HCT116 (cell line): ENCODE measurements around the gene NHERF2. TPM values are rescaled to one million over a fixed set of nuclear protein-coding genes. Genes with fewer than 3 reads are reported as not detected.

Experiments used
- ATAC-seq: fragments of 200-7000 bp; cut with Tn5 transposase; 2 replicates; pipeline ENCODE4 v1.9.1; 2020; ENCODE audit warnings: mild to moderate bottlenecking, moderate library complexity
- BruUV-seq: library from RNA; stranded (reverse); fragments of 400-500 nt; replicated peaks from 2 replicates; lab custom pipeline; 2021; lab: Mats Ljungman, UMichigan
- CTCF ChIA-PET: fragments of 300-600 bp; sonication (Branson Sonifier 250); formaldehyde crosslinking; loops from one replicate; lab custom pipeline; 2021; ENCODE audit warnings: antibody characterized with exemption; lab: Charles Lee
- POLR2A ChIA-PET: fragments of 300-600, 350-600 bp; sonication (Branson Sonifier 250); formaldehyde crosslinking; loops from one replicate; lab custom pipeline; 2021; ENCODE audit warnings: antibody characterized with exemption; lab: Charles Lee
- RAD21 ChIA-PET, 2 experiments: fragments of 300-600 bp; sonication (Branson Sonifier 250); formaldehyde crosslinking; loops; one replicate each; lab custom pipeline; 2023; ENCODE audit warnings: low total read pairs in 2 of 2; ENCODE audit not compliant: uncharacterized antibody in 2 of 2, unreplicated experiment in 2 of 2, low non-redundant PET in 1 of 2; lab: Charles Lee
- DNase-seq: peaks from one replicate; pipeline ENCODE4 v3.0.0-alpha.2; 2010; ENCODE audit warnings: low read depth, low spot score
- H2AFZ ChIP-seq: fragments of 200-600 bp; shearing (Covaris generic), sonication (generic); 2 replicates; pipeline ENCODE4 v1.6.1; 2017; ENCODE audit warnings: low read depth, mixed run types, mixed read lengths, antibody characterized with exemption, low read length; ENCODE audit not compliant: poor library complexity, severe bottlenecking
- H3K27ac ChIP-seq: 2 replicates; pipeline ENCODE4 v1.5.1; 2012; ENCODE audit warnings: low read depth, low read length
- H3K27me3 ChIP-seq: fragments of 200-600 bp; sonication (generic); 2 replicates; pipeline ENCODE4 v1.6.1; 2016; ENCODE audit warnings: mixed run types, low read length, mixed read lengths; ENCODE audit not compliant: insufficient read depth
- H3K36me3 ChIP-seq, 2 experiments: fragments of 200-500 bp in 1 of 2; fragments of 200-600 bp in 1 of 2; sonication (Bioruptor generic) in 1 of 2; sonication (generic) in 1 of 2; 2 replicates each; pipeline versions ENCODE4 v1.5.1 to v1.6.1; 2014 to 2016; ENCODE audit warnings: low read length in 2 of 2, inconsistent platforms in 1 of 2, mixed read lengths in 1 of 2, mixed run types in 1 of 2; ENCODE audit not compliant: insufficient read depth in 2 of 2, control insufficient read depth in 1 of 2
- H3K4me1 ChIP-seq, 2 experiments: fragments of 200-600 bp in 1 of 2; sonication (generic) in 1 of 2; 2 replicates each; pipeline versions ENCODE4 v1.5.1 to v1.6.1; 2012 to 2017; ENCODE audit warnings: low read length in 2 of 2, inconsistent platforms in 1 of 2, mild to moderate bottlenecking in 1 of 2, mixed read lengths in 1 of 2, mixed run types in 1 of 2, moderate library complexity in 1 of 2; ENCODE audit not compliant: insufficient read depth in 2 of 2, control insufficient read depth in 1 of 2
- H3K4me2 ChIP-seq: fragments of 200-600 bp; sonication (generic); 2 replicates; pipeline ENCODE4 v1.6.1; 2017; ENCODE audit warnings: mixed run types, low read length, mixed read lengths
- H3K4me3 ChIP-seq, 2 experiments: fragments of 200-600 bp in 1 of 2; sonication (generic) in 1 of 2; replicated peaks in 1 of 2; 2 replicates each; pipeline ENCODE4 v1.5.1; 2011 to 2016; ENCODE audit warnings: low read length in 2 of 2, control low read depth in 1 of 2, low read depth in 1 of 2, mild to moderate bottlenecking in 1 of 2, mixed read lengths in 1 of 2, mixed run types in 1 of 2
- H3K79me2 ChIP-seq: fragments of 200-600 bp; sonication (generic); 2 replicates; pipeline ENCODE4 v1.6.1; 2017; ENCODE audit warnings: mild to moderate bottlenecking, mixed run types, low read length, moderate library complexity, mixed read lengths; ENCODE audit not compliant: insufficient read depth
- H3K9ac ChIP-seq: fragments of 200-600 bp; sonication (generic); 2 replicates; pipeline ENCODE4 v1.6.1; 2016; ENCODE audit warnings: low read length, mixed read lengths
- H3K9me2 ChIP-seq: fragments of 200-600 bp; sonication (generic), shearing (Covaris generic); 2 replicates; pipeline ENCODE4 v1.6.1; 2017; ENCODE audit warnings: mixed run types, mild to moderate bottlenecking, moderate library complexity; ENCODE audit not compliant: insufficient read depth
- H3K9me3 ChIP-seq, 2 experiments: fragments of 200-500 bp in 1 of 2; fragments of 200-600 bp in 1 of 2; sonication (Bioruptor generic) in 1 of 2; sonication (generic) in 1 of 2; 2 replicates each; pipeline ENCODE4 v1.6.1; 2014 to 2017; ENCODE audit warnings: low read length in 2 of 2, mixed read lengths in 2 of 2, inconsistent platforms in 1 of 2, low read depth in 1 of 2, mild to moderate bottlenecking in 1 of 2, mixed run types in 1 of 2, moderate library complexity in 1 of 2; ENCODE audit not compliant: control insufficient read depth in 1 of 2, insufficient read depth in 1 of 2
- H4K20me1 ChIP-seq: fragments of 200-600 bp; sonication (generic), shearing (Covaris generic); 2 replicates; pipeline ENCODE4 v1.6.1; 2017; ENCODE audit warnings: mixed run types, mild to moderate bottlenecking, moderate library complexity; ENCODE audit not compliant: insufficient read depth
- CEBPB ChIP-seq: IDR thresholded peaks from 2 replicates; pipeline ENCODE4 v1.6.1; 2012; ENCODE audit warnings: low read depth
- EZH2 ChIP-seq: fragments of 200-600 bp; sonication (generic); IDR thresholded peaks from 2 replicates; pipeline ENCODE4 v1.6.1; 2017; ENCODE audit warnings: antibody characterized with exemption, mixed run types
- EZH2phosphoT487 ChIP-seq: fragments of 200-600 bp; IDR thresholded peaks from 2 replicates; pipeline ENCODE4 v1.6.1; 2018; ENCODE audit warnings: antibody characterized with exemption, borderline replicate concordance
- JUND ChIP-seq: IDR thresholded peaks from 2 replicates; pipeline ENCODE4 v1.6.1; 2012
- TCF7L2 ChIP-seq: IDR thresholded peaks from 2 replicates; pipeline ENCODE4 v1.7.0; 2011; ENCODE audit warnings: borderline replicate concordance, inconsistent platforms; ENCODE audit not compliant: insufficient read depth, insufficient read length; ENCODE audit errors: extremely low read depth
- YY1 ChIP-seq: IDR thresholded peaks from 2 replicates; pipeline ENCODE4 v1.6.1; 2011; ENCODE audit warnings: low read length, low read depth, moderate library complexity, mild to moderate bottlenecking; ENCODE audit not compliant: insufficient replicate concordance; ENCODE audit errors: extremely low read depth
- ZFX ChIP-seq: fragments of 450-650 bp; IDR thresholded peaks from 2 replicates; pipeline ENCODE4 v1.6.1; 2017
- intact Hi-C: fragments of 100-400 bp; cut with micrococcal nuclease; formaldehyde crosslinking; loops from 2 replicates; pipeline ENCODE4 v1.10.0; 2022
- total RNA-seq: library from RNA; stranded (reverse); gene quantifications from one replicate; pipeline ENCODE4 v1.2.1, GENCODE V29; 2021; ENCODE audit not compliant: unreplicated experiment
- TF ChIP-seq, protein P1 (sequence below): IDR thresholded peaks from 2 replicates; pipeline ENCODE4 v1.6.1; 2012; ENCODE audit warnings: low read depth
- TF ChIP-seq, protein P2 (sequence below), 3 experiments: fragments of 200-600 bp in 1 of 3; sonication (generic) in 1 of 3; IDR thresholded peaks in 2 of 3; conservative IDR thresholded peaks in 1 of 3; 2 replicates each; pipeline ENCODE4 v1.5.1; 2012 to 2017; ENCODE audit warnings: low read depth in 2 of 3, low read length in 2 of 3, antibody characterized with exemption in 1 of 3, borderline replicate concordance in 1 of 3, control low read depth in 1 of 3, mild to moderate bottlenecking in 1 of 3, mixed read lengths in 1 of 3, mixed run types in 1 of 3, moderate library complexity in 1 of 3; ENCODE audit not compliant: insufficient read depth in 1 of 3
- TF ChIP-seq, protein P3 (sequence below): IDR thresholded peaks from 2 replicates; pipeline ENCODE4 v1.6.1; 2012

The NHERF2 gene
- total RNA-seq, 1 experiment from 2014 or later = 58.4 TPM

DNA sequence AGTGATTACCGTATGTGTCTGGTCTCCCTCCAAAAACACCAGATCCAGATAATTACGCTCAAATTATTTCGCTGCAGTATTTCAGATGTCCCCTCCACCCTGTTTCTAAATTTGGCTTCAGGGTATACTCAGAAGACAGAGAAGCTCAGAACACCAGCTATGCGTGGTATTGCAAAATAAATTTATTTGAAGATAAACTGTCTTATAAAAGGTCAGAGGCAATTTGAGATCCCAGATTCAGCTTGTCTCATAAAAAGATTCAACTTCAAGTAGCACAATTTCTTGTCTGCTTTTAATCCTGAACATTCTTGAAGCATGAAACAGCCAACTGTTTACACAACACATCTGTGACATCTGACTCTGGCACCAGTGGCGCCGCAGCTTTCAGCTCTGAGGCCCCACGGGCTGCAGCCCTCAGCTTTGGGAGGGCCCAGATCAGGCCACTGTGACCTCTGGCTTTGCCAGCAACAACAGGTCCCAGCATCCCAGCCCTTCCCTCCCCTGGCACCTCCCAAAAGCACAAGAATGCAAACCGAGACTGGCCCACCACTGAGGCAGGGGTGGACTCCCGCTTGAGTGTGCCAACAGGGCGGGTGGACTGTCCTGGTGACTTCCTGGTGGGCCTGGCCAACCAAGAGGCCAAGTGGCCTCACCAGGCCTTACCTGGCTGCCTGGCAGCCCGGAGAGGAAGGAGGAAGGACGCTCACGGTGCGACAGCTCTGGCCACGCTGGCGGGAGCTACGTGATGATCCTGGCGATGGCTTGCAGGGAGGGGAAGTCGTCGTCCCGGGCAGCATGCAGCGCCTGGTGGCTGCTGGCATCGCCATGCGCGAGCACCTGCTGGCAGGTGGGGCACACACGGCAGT is 29.0 kb upstream of the NHERF2 start:
- DNase-seq (no peak), ATAC-seq (no peak)
- ChIA-PET CTCF (interaction anchor here (0.6 kb wide), 1 partner anchor 143 kb away, joined by 3 read pairs; no protein-coding TSS in a partner anchor), POLR2A (interaction anchor here (1.8 kb wide), 1 partner anchor 10 kb away, joined by 3 read pairs; no protein-coding TSS in a partner anchor), RAD21 (no interaction called here)
- Histone ChIP-seq H3K79me2 (peaks cover 17% of the 10 kb centered on the region; the same call in 1 of the 2 replicates), H4K20me1 (no peaks in the 10 kb centered on the region), H3K9me2 (no peaks in the 10 kb centered on the region), H3K9me3 (no peaks in the 10 kb centered on the region), H3K4me1 (peaks cover 0 to 7% of the 10 kb centered on the region in 2 experiments; a peak in 2 of 4 replicates), H2AFZ (no peak overlapping the region), H3K36me3 (peaks cover 23 to 44% of the 10 kb centered on the region in 2 experiments; a peak in 3 of 4 replicates), H3K27ac (no peak overlapping the region), H3K9ac (no peak overlapping the region), H3K27me3 (no peaks in the 10 kb centered on the region), H3K4me3 (no peak overlapping the region), H3K4me2 (no peak overlapping the region)
- BruUV-seq = no TSS peak
- TF ChIP-seq YY1 = no peak
- intact Hi-C loops = no loop called here

DNA sequence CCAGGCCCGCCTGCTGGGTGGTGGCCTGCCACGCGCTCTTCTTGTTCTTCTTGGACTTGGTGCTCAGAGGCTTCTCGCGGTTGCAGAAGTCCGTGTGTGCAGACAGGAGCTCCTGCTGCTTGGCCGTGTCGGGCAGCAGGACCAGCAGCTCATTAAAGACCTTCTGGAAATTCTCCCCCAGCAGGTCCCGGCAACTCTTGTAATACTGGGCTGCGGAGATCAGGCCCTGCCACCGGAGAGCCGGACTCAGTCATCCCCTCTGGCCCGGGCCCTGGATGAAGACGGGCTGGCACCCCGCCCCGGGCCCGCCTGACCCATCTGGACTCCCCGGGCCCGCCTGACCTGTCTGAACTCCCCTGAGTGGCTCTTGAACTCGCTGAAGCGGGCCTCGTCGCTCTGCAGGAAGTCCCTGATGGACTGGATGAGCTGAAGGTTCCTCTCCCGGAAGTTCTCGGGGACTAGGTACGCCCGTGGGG is 28.3 kb upstream of the NHERF2 start:
- Histone ChIP-seq H2AFZ (no peak overlapping the region), H3K4me2 (no peak overlapping the region), H4K20me1 (no peaks in the 10 kb centered on the region), H3K27ac (no peak overlapping the region), H3K4me3 (no peak overlapping the region), H3K9me2 (no peaks in the 10 kb centered on the region), H3K9me3 (no peaks in the 10 kb centered on the region), H3K4me1 (peaks cover 0 to 8% of the 10 kb centered on the region in 2 experiments; a peak in 2 of 4 replicates), H3K9ac (no peak overlapping the region), H3K79me2 (peaks cover 23% of the 10 kb centered on the region), H3K27me3 (no peaks in the 10 kb centered on the region), H3K36me3 (peaks cover 25 to 50% of the 10 kb centered on the region in 2 experiments; a peak in 3 of 4 replicates)
- RAD21 ChIA-PET = no interaction called here
- CTCF ChIA-PET = interaction anchor here (0.6 kb wide), 1 partner anchor 142 kb away, joined by 3 read pairs; no protein-coding TSS in a partner anchor
- POLR2A ChIA-PET = interaction anchor here (1.8 kb wide), 1 partner anchor 10 kb away, joined by 3 read pairs; no protein-coding TSS in a partner anchor
- no peak for ATAC-seq
- intact Hi-C loops = no loop called here
- no peak for DNase-seq
- BruUV-seq = TSS peak; percentile 31
- TF ChIP-seq TCF7L2 (no peak), ZFX (no peak), JUND (no peak), EZH2phosphoT487 (no peak), YY1 (no peak), CEBPB (no peak), EZH2 (no peak)
- TF ChIP-seq, protein P1, sequence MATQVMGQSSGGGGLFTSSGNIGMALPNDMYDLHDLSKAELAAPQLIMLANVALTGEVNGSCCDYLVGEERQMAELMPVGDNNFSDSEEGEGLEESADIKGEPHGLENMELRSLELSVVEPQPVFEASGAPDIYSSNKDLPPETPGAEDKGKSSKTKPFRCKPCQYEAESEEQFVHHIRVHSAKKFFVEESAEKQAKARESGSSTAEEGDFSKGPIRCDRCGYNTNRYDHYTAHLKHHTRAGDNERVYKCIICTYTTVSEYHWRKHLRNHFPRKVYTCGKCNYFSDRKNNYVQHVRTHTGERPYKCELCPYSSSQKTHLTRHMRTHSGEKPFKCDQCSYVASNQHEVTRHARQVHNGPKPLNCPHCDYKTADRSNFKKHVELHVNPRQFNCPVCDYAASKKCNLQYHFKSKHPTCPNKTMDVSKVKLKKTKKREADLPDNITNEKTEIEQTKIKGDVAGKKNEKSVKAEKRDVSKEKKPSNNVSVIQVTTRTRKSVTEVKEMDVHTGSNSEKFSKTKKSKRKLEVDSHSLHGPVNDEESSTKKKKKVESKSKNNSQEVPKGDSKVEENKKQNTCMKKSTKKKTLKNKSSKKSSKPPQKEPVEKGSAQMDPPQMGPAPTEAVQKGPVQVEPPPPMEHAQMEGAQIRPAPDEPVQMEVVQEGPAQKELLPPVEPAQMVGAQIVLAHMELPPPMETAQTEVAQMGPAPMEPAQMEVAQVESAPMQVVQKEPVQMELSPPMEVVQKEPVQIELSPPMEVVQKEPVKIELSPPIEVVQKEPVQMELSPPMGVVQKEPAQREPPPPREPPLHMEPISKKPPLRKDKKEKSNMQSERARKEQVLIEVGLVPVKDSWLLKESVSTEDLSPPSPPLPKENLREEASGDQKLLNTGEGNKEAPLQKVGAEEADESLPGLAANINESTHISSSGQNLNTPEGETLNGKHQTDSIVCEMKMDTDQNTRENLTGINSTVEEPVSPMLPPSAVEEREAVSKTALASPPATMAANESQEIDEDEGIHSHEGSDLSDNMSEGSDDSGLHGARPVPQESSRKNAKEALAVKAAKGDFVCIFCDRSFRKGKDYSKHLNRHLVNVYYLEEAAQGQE = no peak
- TF ChIP-seq, protein P2, sequence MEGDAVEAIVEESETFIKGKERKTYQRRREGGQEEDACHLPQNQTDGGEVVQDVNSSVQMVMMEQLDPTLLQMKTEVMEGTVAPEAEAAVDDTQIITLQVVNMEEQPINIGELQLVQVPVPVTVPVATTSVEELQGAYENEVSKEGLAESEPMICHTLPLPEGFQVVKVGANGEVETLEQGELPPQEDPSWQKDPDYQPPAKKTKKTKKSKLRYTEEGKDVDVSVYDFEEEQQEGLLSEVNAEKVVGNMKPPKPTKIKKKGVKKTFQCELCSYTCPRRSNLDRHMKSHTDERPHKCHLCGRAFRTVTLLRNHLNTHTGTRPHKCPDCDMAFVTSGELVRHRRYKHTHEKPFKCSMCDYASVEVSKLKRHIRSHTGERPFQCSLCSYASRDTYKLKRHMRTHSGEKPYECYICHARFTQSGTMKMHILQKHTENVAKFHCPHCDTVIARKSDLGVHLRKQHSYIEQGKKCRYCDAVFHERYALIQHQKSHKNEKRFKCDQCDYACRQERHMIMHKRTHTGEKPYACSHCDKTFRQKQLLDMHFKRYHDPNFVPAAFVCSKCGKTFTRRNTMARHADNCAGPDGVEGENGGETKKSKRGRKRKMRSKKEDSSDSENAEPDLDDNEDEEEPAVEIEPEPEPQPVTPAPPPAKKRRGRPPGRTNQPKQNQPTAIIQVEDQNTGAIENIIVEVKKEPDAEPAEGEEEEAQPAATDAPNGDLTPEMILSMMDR (IDR thresholded peaks at IDR 0.05 in 2 of 3, conservative IDR thresholded peaks at IDR 0.05 in 1 of 3; ENCODE audit: borderline replicate concordance in 1 of 3, insufficient read depth in 1 of 3, low read depth in 2 of 3, low read length in 2 of 3) = no peak
- TF ChIP-seq, protein P3, sequence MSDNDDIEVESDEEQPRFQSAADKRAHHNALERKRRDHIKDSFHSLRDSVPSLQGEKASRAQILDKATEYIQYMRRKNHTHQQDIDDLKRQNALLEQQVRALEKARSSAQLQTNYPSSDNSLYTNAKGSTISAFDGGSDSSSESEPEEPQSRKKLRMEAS = no peak
